ENCODE measurements around the gene PCCB. TPM values are rescaled to one million over a fixed set of nuclear protein-coding genes. Genes with fewer than 3 reads are reported as not detected.

PCCB gene
- total and polyA plus RNA-seq, 2 donors (not counting 3 experiments of a cell fraction or from before 2014, with no cell fraction given): 28.6 to 36.5 TPM

DNA sequence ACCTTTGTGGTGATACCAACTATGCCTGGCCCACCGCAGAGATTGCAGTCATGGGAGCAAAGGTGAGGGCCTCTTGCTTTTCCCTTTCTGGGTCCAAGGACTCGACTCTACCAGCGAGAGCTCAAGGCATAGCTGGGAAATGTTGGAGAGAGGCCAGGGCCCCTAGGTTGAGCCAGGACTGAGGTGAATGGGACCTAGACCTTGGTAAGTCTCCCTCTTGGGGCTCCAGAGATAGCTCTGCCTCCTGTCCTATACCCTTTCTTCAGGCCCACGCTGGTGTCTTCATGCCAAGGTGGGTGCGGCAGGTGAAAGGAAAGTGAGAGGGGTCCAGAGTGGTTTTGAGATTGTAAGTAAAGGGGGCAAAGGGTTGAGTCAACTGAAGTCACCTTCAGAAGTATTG is 77.5 kb downstream of the PCCB start:
- intact Hi-C loops (cut with micrococcal nuclease): no loop called here
- TF ChIP-seq, protein P1, sequence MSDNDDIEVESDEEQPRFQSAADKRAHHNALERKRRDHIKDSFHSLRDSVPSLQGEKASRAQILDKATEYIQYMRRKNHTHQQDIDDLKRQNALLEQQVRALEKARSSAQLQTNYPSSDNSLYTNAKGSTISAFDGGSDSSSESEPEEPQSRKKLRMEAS (IDR thresholded peaks at IDR 0.05; ENCODE audit: insufficient read depth, insufficient read length): no peak
- TF ChIP-seq MYC (IDR thresholded peaks at IDR 0.05; ENCODE audit: low read depth, low read length) (no peak), FOS (IDR thresholded peaks at IDR 0.05; ENCODE audit: borderline replicate concordance, insufficient read depth, low read length) (no peak), JUN (IDR thresholded peaks at IDR 0.05; ENCODE audit: borderline replicate concordance, insufficient read depth, insufficient read length, low read depth) (no peak), GATA2 (IDR thresholded peaks at IDR 0.05; ENCODE audit: insufficient read depth, insufficient read length, low read depth, low read length) (no peak), EZH2 (IDR thresholded peaks at IDR 0.05; ENCODE audit: borderline replicate concordance, low read depth, low read length, severe bottlenecking) (no peak), POLR2A (IDR thresholded peaks at IDR 0.05; ENCODE audit: low read depth, low read length) (no peak), POLR2AphosphoS5 (IDR thresholded peaks at IDR 0.05; ENCODE audit: insufficient read depth, low read depth, low read length) (no peak)
- TF ChIP-seq, protein P2, sequence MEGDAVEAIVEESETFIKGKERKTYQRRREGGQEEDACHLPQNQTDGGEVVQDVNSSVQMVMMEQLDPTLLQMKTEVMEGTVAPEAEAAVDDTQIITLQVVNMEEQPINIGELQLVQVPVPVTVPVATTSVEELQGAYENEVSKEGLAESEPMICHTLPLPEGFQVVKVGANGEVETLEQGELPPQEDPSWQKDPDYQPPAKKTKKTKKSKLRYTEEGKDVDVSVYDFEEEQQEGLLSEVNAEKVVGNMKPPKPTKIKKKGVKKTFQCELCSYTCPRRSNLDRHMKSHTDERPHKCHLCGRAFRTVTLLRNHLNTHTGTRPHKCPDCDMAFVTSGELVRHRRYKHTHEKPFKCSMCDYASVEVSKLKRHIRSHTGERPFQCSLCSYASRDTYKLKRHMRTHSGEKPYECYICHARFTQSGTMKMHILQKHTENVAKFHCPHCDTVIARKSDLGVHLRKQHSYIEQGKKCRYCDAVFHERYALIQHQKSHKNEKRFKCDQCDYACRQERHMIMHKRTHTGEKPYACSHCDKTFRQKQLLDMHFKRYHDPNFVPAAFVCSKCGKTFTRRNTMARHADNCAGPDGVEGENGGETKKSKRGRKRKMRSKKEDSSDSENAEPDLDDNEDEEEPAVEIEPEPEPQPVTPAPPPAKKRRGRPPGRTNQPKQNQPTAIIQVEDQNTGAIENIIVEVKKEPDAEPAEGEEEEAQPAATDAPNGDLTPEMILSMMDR (IDR thresholded peaks at IDR 0.05; ENCODE audit: extremely low read depth in 1 of 2, insufficient read depth in 1 of 2, low read depth in 1 of 2, low read length in 2 of 2): no peak
- Histone ChIP-seq H3K9ac (replicated peaks; ENCODE audit: extremely low read depth, insufficient read depth, low read length) (no peak overlapping the region), H3K4me1 (ENCODE audit: control insufficient read depth, extremely low read depth, insufficient read depth, low read length) (no peaks in the 10 kb centered on the region), H2AFZ (ENCODE audit: low read depth, low read length) (no peak overlapping the region), H3K79me2 (ENCODE audit: control insufficient read depth, insufficient read depth, low read length) (no peaks in the 10 kb centered on the region), H3K27ac (ENCODE audit: insufficient read depth, low read depth, low read length) (no peak overlapping the region), H3K36me3 (ENCODE audit: control insufficient read depth in 2 of 2, extremely low read depth in 1 of 2, insufficient read depth in 2 of 2, low read length in 2 of 2) (peaks cover 0 to 3% of the 10 kb centered on the region in 2 experiments), H3K4me3 (replicated peaks in 1 of 3; ENCODE audit: insufficient read depth in 1 of 3, low read depth in 1 of 3, low read length in 3 of 3) (no peak overlapping the region), H4K20me1 (replicated peaks; ENCODE audit: control insufficient read depth, extremely low read depth, insufficient read depth, low read length) (peaks cover 2% of the 10 kb centered on the region), H3K9me1 (replicated peaks; ENCODE audit: control insufficient read depth, extremely low read depth, insufficient read depth, low read length) (no peaks in the 10 kb centered on the region), H3K27me3 (ENCODE audit: control insufficient read depth in 2 of 2, insufficient read depth in 2 of 2, low read length in 2 of 2) (no peaks in the 10 kb centered on the region), H3K4me2 (ENCODE audit: insufficient read depth, low read length) (no peak overlapping the region), H3K9me3 (replicated peaks; ENCODE audit: control insufficient read depth, insufficient read depth, low read length) (no peaks in the 10 kb centered on the region)
- no peak for DNase-seq (ENCODE audit: low read depth, low spot score)
- no peak for FAIRE-seq
- dilution Hi-C loops (cut with MboI; ENCODE audit: extremely low pct_ligation_motif_present, low sequenced_read_pairs): no loop called here
- CTCF ChIA-PET: interaction anchor here (1.3 kb wide), 1 partner anchor 10 kb away, joined by 3 read pairs; no protein-coding TSS in a partner anchor
- no TSS peak for BruUV-seq (replicated peaks)
- POLR2A ChIA-PET: no interaction called here

Measured in endothelial cell of umbilical vein (primary cell).